NOMO-1 treated with dmso at 0.1 percent for 144 hours (cell line): ENCODE data around the gene CTNNBL1.

Experiments
- DNase-seq: peaks from one replicate; lab custom pipeline; 2025; ENCODE audit not compliant: unreplicated experiment; lab: John Stamatoyannopoulos, UW

CTNNBL1 gene

DNA sequence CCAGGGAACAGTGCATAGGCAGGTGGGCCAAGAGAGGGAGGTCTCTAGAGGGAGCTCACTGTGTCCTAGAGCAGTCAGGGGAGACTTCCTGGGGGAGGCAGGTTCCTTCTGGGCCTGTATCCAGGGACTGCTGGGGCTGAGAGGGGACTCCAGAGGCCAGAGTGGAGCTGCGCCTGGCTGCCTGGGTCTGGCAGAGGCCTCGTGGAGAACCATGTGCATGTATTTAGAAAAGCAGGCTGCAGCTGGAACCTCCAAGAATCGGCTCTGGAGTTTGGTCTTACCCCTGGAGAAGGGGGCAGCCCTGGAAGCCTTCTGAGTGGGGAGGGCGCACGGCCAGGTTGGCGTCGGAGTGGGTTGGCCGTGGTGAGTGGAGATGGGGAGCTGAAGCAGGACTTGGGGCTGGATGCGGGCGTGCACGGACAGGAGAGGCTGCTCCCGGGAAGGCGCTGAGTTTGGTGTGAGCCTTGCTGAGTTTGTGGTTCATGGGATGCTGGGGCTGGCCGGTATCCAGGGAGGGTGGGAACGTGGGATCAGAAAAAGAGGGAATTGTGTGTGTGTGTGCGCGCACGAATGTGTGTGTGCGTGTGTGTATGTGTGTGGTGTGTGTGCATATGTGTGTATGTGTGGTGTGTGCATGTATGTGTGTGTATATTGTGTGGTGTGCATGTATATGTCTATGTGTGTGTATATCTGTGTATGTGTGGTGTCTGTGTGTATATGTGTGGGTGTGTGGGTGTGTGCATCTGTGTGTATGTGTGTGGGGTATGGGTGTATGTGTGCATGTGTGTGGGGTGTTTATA is 219.9 kb downstream of the CTNNBL1 start:
- DNase-seq, result no peak

DNA sequence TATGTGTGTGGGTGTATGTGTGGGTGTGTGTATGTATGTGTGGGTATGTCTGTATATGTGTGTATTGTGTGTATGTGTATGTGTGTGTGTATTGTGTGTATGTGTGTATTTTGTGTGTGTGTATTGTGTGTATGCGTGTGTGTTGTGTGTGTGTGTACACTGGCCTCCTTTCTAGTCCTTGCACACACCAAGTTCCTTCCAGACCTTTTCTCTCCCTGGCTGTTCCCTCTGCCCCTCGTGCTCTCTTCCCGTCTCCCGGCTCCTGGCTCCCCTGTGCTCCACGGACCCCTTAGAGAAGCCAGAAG is 220.5 kb downstream of the CTNNBL1 start:
- no peak for DNase-seq

DNA sequence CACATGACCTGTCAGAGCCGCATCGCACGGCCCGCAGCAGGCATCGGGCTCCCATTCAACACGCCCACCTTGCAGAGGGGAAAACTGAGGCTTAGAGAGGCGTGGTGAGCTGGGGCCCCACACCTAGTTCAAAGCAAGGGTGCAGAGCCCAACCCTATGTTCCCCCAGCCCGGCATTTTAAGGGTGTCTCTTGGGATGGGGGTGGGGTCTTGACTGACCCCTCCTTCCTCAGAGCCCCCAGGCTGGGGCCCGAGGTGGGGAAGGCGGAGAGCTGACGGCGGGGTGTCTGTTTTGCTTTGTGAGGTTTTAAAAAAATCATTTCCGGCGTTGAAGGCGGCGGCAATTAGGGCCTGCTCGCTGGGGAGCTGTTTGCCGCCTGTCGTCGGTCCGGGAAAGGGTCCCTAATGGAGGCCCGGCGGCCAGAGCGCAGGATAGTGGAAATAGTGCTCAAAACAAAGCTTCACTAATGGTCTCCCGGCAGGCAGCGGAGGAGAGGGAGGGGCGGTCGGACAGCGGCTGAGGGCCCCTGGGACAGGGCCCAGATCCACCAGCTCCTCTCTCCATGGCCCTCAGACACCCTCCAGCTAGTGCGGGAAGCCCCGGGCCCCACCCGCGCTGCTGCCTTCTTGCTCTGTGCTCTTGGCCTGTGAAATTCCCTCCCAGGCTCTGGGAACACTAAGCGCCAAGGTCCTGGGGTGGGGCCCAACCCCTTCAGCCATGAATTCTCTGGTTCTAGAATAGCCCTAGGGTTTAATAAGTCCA is 221.0 kb downstream of the CTNNBL1 start:
- no peak for DNase-seq

DNA sequence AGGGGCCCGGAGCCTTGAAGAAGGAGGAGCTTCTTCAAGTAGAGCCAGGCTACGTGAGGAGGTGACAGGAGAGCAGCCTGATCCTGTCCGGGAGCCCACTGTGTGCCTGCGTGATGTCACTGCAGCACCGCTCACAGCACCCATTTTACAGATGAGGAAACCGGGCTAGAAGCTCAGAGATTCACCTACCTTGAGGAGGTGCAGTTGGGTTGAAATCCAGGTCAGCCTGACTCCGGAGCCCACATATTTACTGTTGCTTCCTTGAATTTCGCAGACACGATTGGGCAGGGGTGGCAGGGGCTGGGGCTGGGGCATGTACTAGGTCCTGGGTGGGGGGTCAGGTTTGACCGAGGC is 221.6 kb downstream of the CTNNBL1 start:
- no peak for DNase-seq

DNA sequence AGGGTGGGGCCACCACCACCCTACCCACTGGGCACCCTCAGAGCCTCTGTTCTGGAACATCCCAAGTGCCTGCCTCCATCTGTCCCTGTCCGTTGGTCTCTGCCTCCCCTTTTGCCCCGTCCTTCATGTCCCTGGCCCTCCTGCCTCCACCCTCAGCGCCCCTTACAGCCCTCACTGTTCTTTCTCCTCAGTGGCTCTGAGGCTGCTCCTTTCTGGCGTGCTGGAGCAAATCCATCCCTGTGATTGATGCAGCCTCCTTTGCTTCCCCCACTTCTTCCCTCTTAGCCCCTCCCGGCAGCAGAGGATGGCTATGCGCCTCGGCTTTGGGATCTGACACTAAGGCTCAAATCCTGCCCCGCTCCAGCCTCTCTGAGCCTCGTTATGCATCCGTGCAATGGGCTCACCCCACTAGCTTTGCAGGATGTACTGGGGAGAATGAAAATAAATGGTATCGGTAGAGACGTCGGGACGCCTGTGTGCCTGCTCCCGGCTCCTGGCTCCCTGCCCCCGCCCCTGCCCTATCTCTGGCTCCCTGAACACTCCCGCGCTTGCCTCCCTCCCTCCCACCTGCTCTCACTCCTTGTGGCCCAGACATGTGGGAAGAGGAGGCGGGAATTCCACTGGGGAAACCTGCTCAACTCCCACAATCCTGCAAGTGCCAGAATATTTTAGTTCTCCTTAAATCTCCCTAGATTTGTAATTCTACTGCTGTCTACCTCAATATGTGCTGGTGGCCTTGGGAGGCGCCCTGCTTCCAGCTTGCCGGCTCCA is 222.2 kb downstream of the CTNNBL1 start:
- no peak for DNase-seq

DNA sequence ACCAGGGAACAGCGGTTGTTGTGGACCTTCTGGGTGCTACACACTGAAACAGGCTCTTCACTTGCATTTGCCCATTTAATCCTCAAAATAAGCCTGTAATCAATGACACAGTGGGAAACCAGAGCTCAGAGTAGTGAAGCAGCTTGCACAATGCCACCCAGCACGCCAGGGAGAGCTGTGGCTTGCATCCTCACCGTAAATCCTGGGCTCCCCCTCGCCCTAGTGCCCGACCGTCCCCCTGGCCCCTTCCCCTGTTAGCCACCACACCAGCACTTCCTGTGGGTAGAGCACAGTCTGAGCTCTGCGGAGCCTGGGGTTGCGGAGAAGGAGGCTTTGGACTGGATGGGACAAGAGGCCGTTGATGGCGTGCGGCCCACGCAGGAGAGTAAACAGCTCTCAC is 223.6 kb downstream of the CTNNBL1 start:
- DNase-seq, result no peak

DNA sequence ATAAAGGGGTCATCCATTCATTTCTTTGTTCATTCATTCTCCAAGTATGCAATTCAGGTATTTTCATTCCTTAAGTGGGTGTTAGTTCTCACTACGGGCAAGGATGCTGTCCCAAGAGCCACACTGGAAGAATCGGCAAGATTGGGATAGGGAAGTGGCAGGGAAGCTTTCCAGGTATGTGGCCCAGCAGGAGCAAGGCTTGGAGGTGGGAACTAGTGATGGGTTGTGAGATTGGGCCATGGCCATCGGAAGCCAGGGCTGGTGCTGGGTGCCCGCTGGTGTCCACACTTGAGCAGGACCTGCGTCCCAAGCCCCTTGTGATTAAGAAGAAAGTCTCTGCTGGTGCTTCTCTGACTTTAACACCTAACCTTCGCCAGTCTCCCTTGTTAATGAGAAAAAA is 224.2 kb downstream of the CTNNBL1 start:
- DNase-seq, result no peak

DNA sequence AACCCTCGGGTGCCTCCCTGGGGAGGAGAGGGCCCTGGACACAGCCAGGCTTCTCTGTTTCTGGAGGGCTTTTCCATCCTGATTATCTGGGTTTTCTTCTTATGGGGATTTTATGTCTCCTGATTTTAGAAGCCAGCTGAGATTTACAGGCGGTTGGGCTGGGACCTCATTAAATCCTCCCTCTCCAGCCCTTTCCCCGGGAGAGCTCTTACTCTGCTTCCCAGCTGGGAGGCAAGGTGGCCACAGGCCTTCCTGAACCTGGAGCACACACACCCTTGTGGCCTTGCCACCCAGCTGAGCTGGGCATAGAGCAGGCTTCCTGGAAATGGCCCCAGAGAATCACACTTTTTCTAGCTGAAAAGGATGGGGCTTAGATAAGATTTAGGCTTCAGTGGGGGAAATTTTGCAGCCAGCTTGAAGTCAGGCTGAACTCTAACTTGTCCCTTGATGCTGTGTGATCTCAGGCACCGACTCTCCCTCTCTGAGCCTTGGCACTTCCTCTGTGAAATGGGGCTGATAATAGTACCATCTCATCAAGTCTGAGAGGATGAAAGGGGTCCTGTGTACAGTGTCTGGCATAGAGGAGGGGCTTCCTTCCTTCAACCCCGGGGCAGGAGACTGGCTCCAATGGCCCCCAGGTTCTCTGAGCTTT is 225.7 kb downstream of the CTNNBL1 start:
- no peak for DNase-seq

DNA sequence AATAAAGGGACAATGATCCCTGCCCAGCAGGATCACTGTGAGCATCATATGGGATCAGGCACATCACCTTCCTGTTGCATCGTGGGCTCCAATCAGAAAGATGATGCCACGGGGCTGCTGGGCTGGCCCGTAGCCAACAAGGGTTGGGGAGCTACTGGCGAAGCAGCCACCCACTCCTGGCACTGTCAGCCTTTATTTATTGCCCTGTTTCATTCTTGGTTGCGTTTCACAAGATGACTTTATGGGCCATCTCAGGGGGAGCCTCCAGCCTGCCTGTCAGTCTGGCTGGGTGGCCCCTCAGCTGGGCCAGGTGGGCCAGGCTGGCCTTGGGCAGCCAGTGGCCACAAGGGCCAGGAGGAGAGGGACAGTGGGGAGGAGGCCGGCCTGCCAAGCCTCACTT is 226.4 kb downstream of the CTNNBL1 start:
- no peak for DNase-seq

DNA sequence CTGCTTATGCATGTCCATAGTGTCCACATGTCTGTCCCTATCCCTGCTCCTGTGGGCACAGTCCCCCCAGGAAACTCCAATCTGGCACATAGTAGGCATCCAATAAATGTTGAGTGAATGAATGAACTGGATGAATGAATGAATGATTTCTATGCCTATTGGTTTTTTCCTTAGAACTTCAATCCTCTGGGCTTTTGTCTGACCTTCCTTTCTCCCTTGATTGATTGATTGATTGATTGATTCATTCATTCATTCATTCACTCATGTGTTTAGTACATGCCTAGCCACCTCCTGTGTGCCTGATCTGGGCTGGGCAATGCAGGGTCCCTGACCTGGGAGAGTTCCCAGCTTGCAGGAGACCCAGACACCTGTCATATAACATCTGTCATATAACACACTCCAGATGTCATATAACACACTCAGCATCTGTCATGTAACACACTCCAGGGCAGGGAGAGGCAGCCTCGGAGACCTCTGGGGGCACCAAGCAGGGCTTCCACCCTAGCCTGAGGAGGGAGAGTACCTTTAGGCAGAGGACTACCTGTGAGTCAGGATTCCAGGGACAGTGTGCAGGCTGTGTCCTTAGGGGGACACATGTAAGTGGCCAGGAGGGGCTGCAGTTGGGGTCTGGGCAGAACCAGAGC is 227.0 kb downstream of the CTNNBL1 start:
- DNase-seq, result no peak

DNA sequence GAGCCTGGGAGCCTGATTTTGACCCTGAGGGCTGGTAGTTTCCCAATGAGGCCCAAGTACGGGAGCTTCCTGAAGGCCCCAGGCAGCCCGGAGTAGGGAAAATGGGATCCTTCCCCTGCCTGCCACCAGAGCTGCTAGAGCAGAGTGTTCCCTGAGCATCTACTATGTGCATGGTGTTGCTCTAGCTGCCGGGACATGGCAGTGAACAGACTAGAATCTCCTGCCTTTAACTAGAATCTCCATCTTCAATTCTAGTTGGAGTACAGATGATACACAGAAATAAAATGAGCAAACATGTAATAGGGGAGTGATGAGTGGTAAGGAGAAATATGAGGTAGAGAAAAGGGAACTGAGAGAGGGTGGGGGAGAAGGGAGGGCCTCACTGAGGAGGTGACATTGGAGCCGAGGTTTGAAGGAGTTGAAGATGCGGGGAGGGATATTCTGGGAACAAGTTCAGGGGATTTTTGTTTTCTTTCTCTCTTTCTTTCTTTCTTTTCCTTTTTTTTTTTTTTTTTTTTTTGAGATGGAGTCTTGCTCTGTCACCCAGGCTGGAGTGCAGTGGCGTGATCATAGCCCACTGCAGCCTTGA is 227.6 kb downstream of the CTNNBL1 start:
- DNase-seq, result no peak
